PC-3 (cell line): ENCODE results near the gene SLC2A4. TPM values are rescaled to one million over a fixed set of nuclear protein-coding genes. Genes with fewer than 3 reads are reported as not detected.

Experiments used
- ATAC-seq: fragments of 200-7000 bp; cut with Tn5 transposase; 2 replicates; pipeline ENCODE4 v1.9.1; 2020; ENCODE audit warnings: mild to moderate bottlenecking, moderate library complexity
- Bru-seq: library from RNA; stranded (reverse); fragments of 400-500 nt; gene quantifications from one replicate; lab custom pipeline; 2021; lab: Mats Ljungman, UMichigan
- BruChase-seq, 2 experiments: library from RNA; stranded (reverse); fragments of 400-500 nt; gene quantifications; one replicate each; lab custom pipeline; 2021; lab: Mats Ljungman, UMichigan
- BruUV-seq: library from RNA; stranded (reverse); fragments of 400-500 nt; replicated peaks from 2 replicates; lab custom pipeline; 2021; lab: Mats Ljungman, UMichigan
- CTCF ChIA-PET: fragments of 300-600 bp; sonication (Branson Sonifier 250); formaldehyde crosslinking; loops from one replicate; lab custom pipeline; 2022; ENCODE audit warnings: antibody characterized with exemption; lab: Charles Lee
- POLR2A ChIA-PET: fragments of 300-600 bp; sonication (Branson Sonifier 250); formaldehyde crosslinking; loops from one replicate; lab custom pipeline; 2022; ENCODE audit warnings: antibody characterized with exemption; ENCODE audit not compliant: unreplicated experiment; lab: Charles Lee
- DNase-seq: peaks from one replicate; pipeline ENCODE4 v3.0.0-alpha.2; 2015
- H2AFZ ChIP-seq: fragments of 300-600 bp; sonication (generic); 2 replicates; pipeline ENCODE4 v1.6.0; 2016; ENCODE audit warnings: antibody characterized with exemption, low read length
- H3F3A ChIP-seq: fragments of 300-600 bp; sonication (generic); one replicate; pipeline ENCODE4 v1.6.0; 2017; ENCODE audit warnings: antibody characterized with exemption, low read length, control low read depth, mild to moderate bottlenecking; ENCODE audit not compliant: unreplicated experiment
- H3K27ac ChIP-seq: fragments of 300-600 bp; sonication (generic); 2 replicates; pipeline ENCODE4 v1.5.1; 2016; ENCODE audit warnings: mild to moderate bottlenecking, low read length
- H3K27me3 ChIP-seq: fragments of 300-600 bp; sonication (generic); 2 replicates; pipeline ENCODE4 v1.6.1; 2016; ENCODE audit warnings: low read length, mixed read lengths
- H3K36me3 ChIP-seq: fragments of 300-600 bp; sonication (generic); 2 replicates; pipeline ENCODE4 v1.6.1; 2016; ENCODE audit warnings: low read depth, mixed run types, low read length, mixed read lengths
- H3K4me1 ChIP-seq: fragments of 300-600 bp; sonication (generic); 2 replicates; pipeline ENCODE4 v1.5.1; 2016; ENCODE audit warnings: low read length; ENCODE audit not compliant: insufficient read depth
- H3K4me2 ChIP-seq: fragments of 300-600 bp; sonication (generic); 2 replicates; pipeline ENCODE4 v1.6.0; 2016; ENCODE audit warnings: low read length
- H3K4me3 ChIP-seq: fragments of 300-600 bp; sonication (generic); 2 replicates; pipeline ENCODE4 v1.5.1; 2016; ENCODE audit warnings: mild to moderate bottlenecking, low read length, mixed read lengths
- H3K79me2 ChIP-seq: fragments of 300-600 bp; sonication (generic); 2 replicates; pipeline ENCODE4 v1.6.1; 2017; ENCODE audit warnings: low read length, mixed read lengths
- H3K9ac ChIP-seq: fragments of 300-600 bp; sonication (generic); 2 replicates; pipeline ENCODE4 v1.6.0; 2016; ENCODE audit warnings: mild to moderate bottlenecking, low read length
- H3K9me2 ChIP-seq: fragments of 300-600 bp; sonication (generic); replicated peaks from 2 replicates; pipeline ENCODE4 v1.6.1; 2016; ENCODE audit warnings: mixed run types, low read length, mixed read lengths
- H3K9me3 ChIP-seq: fragments of 300-600 bp; sonication (generic); 2 replicates; pipeline ENCODE4 v1.6.1; 2016; ENCODE audit warnings: low read length, mixed read lengths
- H4K20me1 ChIP-seq: fragments of 300-600 bp; sonication (generic); 2 replicates; pipeline ENCODE4 v1.6.1; 2016; ENCODE audit warnings: low read length, mixed read lengths
- EZH2 ChIP-seq: fragments of 300-600 bp; sonication (generic); IDR thresholded peaks from one replicate; pipeline ENCODE4 v1.6.1; 2017; ENCODE audit warnings: antibody characterized with exemption, mild to moderate bottlenecking, low read length; ENCODE audit not compliant: unreplicated experiment
- EZH2phosphoT487 ChIP-seq: fragments of 300-600 bp; sonication (generic); IDR thresholded peaks from 2 replicates; pipeline ENCODE4 v1.6.1; 2018; ENCODE audit warnings: mild to moderate bottlenecking, antibody characterized with exemption, low read length, borderline replicate concordance
- intact Hi-C: fragments of 100-400 bp; cut with micrococcal nuclease; formaldehyde crosslinking; loops from 2 replicates; pipeline ENCODE4 v1.9.0; 2023
- long read RNA-seq: library from polyadenylated mRNA; unstranded; transcript quantifications from one replicate; pipeline ENCODE4 v2.0.0, GENCODE V29; 2021; ENCODE audit not compliant: unreplicated experiment
- total RNA-seq: library from RNA; depleted of rRNA; stranded (reverse); fragments of >200 nt; gene quantifications from 2 replicates; pipeline ENCODE4 v1.2.3, GENCODE V29; 2014; rRNA removed
- TF ChIP-seq, protein P1 (sequence below): fragments of 300-600 bp; sonication (generic); conservative IDR thresholded peaks from 2 replicates; pipeline ENCODE4 v1.5.1; 2017; ENCODE audit warnings: antibody characterized with exemption, low read depth, mild to moderate bottlenecking, low read length

The SLC2A4 gene
- total RNA-seq: 0.29 TPM in 1 of 2 replicates, not detected in the other
- percentile 14 among the genes with signal in this experiment for Bru-seq, nascent RNA
- BruChase-seq, experiment 1, labeled RNA remaining after a 6-hour chase: percentile 16 among the genes with signal in this experiment
- BruChase-seq, experiment 2, labeled RNA remaining after a 2-hour chase: percentile 15 among the genes with signal in this experiment
- long read RNA-seq: 0 reads

DNA sequence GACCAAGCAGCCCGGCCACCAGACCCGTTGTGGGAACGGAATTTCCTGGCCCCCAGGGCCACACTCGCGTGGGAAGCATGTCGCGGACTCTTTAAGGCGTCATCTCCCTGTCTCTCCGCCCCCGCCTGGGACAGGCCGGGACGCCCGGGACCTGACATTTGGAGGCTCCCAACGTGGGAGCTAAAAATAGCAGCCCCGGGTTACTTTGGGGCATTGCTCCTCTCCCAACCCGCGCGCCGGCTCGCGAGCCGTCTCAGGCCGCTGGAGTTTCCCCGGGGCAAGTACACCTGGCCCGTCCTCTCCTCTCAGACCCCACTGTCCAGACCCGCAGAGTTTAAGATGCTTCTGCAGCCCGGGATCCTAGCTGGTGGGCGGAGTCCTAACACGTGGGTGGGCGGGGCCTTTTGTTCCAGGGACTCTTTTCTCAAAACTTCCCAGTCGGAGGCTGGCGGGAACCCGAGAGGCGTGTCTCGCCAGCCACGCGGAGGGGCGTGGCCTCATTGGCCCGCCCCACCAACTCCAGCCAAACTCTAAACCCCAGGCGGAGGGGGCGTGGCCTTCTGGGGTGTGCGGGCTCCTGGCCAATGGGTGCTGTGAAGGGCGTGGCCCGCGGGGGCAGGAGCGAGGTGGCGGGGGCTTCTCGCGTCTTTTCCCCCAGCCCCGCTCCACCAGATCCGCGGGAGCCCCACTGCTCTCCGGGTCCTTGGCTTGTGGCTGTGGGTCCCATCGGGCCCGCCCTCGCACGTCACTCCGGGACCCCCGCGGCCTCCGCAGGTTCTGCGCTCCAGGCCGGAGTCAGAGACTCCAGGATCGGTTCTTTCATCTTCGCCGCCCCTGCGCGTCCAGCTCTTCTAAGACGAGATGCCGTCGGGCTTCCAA is at the start of gene SLC2A4:
Gene SLC2A4 (plus strand): TSS at position 645 of the 879 bp plus-strand sequence. CDS start 217 bp downstream, at position 862.
- Histone ChIP-seq H4K20me1 (no peaks in the 10 kb centered on the region), H3K9ac (peak within 1 kb of the TSS; percentile 64), H2AFZ (peak within 1 kb of the TSS; percentile 89), H3K4me1 (peaks cover 10% of the 10 kb centered on the region), H3K9me3 (no peaks in the 10 kb centered on the region), H3K9me2 (no peaks in the 10 kb centered on the region), H3K79me2 (no peaks in the 10 kb centered on the region), H3K36me3 (no peaks in the 10 kb centered on the region), H3K4me3 (peak within 1 kb of the TSS; percentile 71), H3K4me2 (peak within 1 kb of the TSS; percentile 100), H3K27me3 (no peaks in the 10 kb centered on the region), H3F3A (no peaks in the 10 kb centered on the region), H3K27ac (peak within 1 kb of the TSS; percentile 50)
- intact Hi-C loops: loop anchor here (1.0 to 2.0 kb wide), 3 partner anchors 15 to 29 kb away; partner anchors contain the start of gene ELP5
- CTCF ChIA-PET: interaction anchor here (0.6 to 1.8 kb wide), 5 partner anchors 15 to 48 kb away, joined by 3 to 14 read pairs (median 4); no protein-coding TSS in a partner anchor
- TF ChIP-seq EZH2phosphoT487 (no peak), EZH2 (no peak)
- TF ChIP-seq, protein P1, sequence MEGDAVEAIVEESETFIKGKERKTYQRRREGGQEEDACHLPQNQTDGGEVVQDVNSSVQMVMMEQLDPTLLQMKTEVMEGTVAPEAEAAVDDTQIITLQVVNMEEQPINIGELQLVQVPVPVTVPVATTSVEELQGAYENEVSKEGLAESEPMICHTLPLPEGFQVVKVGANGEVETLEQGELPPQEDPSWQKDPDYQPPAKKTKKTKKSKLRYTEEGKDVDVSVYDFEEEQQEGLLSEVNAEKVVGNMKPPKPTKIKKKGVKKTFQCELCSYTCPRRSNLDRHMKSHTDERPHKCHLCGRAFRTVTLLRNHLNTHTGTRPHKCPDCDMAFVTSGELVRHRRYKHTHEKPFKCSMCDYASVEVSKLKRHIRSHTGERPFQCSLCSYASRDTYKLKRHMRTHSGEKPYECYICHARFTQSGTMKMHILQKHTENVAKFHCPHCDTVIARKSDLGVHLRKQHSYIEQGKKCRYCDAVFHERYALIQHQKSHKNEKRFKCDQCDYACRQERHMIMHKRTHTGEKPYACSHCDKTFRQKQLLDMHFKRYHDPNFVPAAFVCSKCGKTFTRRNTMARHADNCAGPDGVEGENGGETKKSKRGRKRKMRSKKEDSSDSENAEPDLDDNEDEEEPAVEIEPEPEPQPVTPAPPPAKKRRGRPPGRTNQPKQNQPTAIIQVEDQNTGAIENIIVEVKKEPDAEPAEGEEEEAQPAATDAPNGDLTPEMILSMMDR: no peak
- ATAC-seq: peak; percentile 70
- POLR2A ChIA-PET: interaction anchor here (0.5 kb wide), 1 partner anchor 17 kb away, joined by 5 read pairs; no protein-coding TSS in a partner anchor
- no TSS peak for BruUV-seq
- peak; percentile 95 for DNase-seq

DNA sequence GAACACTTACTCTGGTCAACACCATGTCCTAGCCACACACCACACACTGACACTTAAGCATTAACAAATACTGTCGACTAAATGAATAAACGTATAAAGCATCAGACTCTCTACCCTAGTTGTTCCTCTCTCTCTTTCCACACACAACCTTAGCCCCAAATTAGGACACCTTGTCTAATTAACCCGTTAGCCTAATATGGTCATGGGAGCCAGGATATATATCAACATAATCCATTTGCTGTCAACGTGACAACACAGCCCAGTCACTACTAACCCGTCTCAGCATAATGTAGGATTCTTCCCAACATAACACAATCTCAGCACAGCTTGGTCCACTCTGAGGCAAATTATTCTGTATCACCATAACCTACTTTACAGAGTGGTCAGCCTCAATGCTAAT is 49.4 kb upstream of the SLC2A4 start:
- H4K20me1 ChIP-seq: peaks cover 8% of the 10 kb centered on the region; the same call in 1 of the 2 replicates
- H3K4me2 ChIP-seq: peak overlapping the region; percentile 81
- peaks cover 53% of the 10 kb centered on the region for H3K79me2 ChIP-seq
- intact Hi-C loops: no loop called here
- H3K9me3 ChIP-seq: no peaks in the 10 kb centered on the region
- H3K9me2 ChIP-seq: no peaks in the 10 kb centered on the region
- ChIA-PET POLR2A (no interaction called here), CTCF (no interaction called here)
- H3K4me3 ChIP-seq: peak overlapping the region; percentile 89
- no peak for ATAC-seq
- TF ChIP-seq EZH2: no peak
- TF ChIP-seq, protein P1: no peak
- TF ChIP-seq EZH2phosphoT487: no peak
- no peaks in the 10 kb centered on the region for H3K27me3 ChIP-seq
- DNase-seq: peak; percentile 1
- no peak overlapping the region for H3K9ac ChIP-seq
- H2AFZ ChIP-seq: no peak overlapping the region
- H3K36me3 ChIP-seq: peaks cover 10% of the 10 kb centered on the region; the same call in 1 of the 2 replicates
- H3F3A ChIP-seq: peaks cover 8% of the 10 kb centered on the region
- peaks cover 30% of the 10 kb centered on the region for H3K4me1 ChIP-seq
- BruUV-seq: TSS peak; percentile 13
- H3K27ac ChIP-seq: no peak overlapping the region
